ENCODE measurements around the gene ZWILCH. TPM values are rescaled to one million over a fixed set of nuclear protein-coding genes. Genes with fewer than 3 reads are reported as not detected.
A peak's percentile ranks its signal among the peaks of the same experiment; 100 is the strongest.
"Not testable (repeated sequence)": the region's sequence is repeated elsewhere in the genome, so short reads cannot be mapped to it uniquely, and the experiment has no call there.

The ZWILCH gene
- total and polyA plus RNA-seq, 7 donors: 1.5 to 4.5 (median 2.9) TPM

DNA sequence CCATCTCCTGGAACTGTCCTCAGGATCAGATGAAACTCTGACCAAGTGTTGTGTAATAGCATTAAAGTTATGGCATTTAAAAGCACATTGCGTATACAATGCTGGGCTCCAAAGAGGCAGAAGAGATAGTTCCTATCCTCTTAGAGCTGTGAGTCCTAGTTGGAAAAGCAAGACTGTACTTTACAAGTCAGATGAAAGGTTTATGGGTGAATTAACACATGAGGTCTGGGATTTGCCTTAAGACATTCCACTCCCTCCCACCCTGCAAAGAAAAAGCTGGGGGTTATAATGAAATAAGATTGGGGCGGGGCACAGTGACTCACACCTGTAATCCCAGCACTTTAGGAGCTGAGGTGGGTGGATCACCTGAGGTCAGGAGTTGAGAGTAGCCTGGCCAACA, 43.2 kb upstream of the ZWILCH start:
- TF ChIP-seq, protein P1, sequence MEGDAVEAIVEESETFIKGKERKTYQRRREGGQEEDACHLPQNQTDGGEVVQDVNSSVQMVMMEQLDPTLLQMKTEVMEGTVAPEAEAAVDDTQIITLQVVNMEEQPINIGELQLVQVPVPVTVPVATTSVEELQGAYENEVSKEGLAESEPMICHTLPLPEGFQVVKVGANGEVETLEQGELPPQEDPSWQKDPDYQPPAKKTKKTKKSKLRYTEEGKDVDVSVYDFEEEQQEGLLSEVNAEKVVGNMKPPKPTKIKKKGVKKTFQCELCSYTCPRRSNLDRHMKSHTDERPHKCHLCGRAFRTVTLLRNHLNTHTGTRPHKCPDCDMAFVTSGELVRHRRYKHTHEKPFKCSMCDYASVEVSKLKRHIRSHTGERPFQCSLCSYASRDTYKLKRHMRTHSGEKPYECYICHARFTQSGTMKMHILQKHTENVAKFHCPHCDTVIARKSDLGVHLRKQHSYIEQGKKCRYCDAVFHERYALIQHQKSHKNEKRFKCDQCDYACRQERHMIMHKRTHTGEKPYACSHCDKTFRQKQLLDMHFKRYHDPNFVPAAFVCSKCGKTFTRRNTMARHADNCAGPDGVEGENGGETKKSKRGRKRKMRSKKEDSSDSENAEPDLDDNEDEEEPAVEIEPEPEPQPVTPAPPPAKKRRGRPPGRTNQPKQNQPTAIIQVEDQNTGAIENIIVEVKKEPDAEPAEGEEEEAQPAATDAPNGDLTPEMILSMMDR (IDR thresholded peaks at IDR 0.05): no peak
- ATAC-seq: no peak
- Histone ChIP-seq H3K4me3 (no peak overlapping the region), H3K27me3 (ENCODE audit: insufficient read depth in 3 of 3, low read length in 2 of 3) (no peaks in the 10 kb centered on the region), H3K36me3 (ENCODE audit: insufficient read depth in 1 of 2, low read depth in 1 of 2) (peaks cover 0 to 3% of the 10 kb centered on the region in 2 donors), H3K9me3 (no peaks in the 10 kb centered on the region), H3K27ac (no peak overlapping the region), H3K4me1 (no peaks in the 10 kb centered on the region)
- intact Hi-C loops (cut with DNase I): no loop called here
- DNase-seq: no peak
- WGBS, 3 donors: 97 to 98% (median 97%) methylated on average over 2 of the region's 2 CpGs

GRCh38 chr15:66462627-66463026, 42.5 kb upstream of the ZWILCH start:
- Histone ChIP-seq H3K9me3 (no peaks in the 10 kb centered on the region), H3K27me3 (ENCODE audit: insufficient read depth in 3 of 3, low read length in 2 of 3) (no peaks in the 10 kb centered on the region), H3K4me1 (no peaks in the 10 kb centered on the region), H3K27ac (no peak overlapping the region), H3K4me3 (no peak overlapping the region), H3K36me3 (ENCODE audit: insufficient read depth in 1 of 2, low read depth in 1 of 2) (peaks cover 0 to 3% of the 10 kb centered on the region in 2 donors)
- no peak for ATAC-seq
- no peak for DNase-seq
- intact Hi-C loops (cut with DNase I): no loop called here
- WGBS, 3 donors: 73 to 83% (median 73%) methylated on average over 4 of the region's 4 CpGs
- TF ChIP-seq, protein P1 (IDR thresholded peaks at IDR 0.05): no peak

DNA sequence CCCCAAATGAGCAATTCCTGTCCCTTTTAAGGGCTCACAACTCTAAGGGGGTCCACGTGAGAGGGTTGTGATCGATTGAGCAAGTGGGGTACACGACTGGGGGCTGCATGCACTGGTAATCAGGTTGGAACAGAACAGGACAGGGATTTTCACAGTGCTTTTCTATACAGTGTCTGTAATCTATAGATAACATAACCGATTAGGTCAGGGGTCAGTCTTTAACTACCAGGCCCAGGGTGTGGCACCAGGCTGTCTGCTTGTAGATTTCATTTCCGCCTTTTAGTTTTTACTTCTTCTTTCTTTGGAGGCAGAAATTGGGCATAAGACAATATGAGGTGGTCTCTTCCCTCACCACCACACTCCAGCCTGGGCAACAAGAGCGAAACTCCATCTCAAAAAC, 39.8 kb upstream of the ZWILCH start:
- intact Hi-C loops (cut with DNase I); ATAC-seq; H3K4me1 ChIP-seq; H3K27me3 ChIP-seq (ENCODE audit: insufficient read depth in 3 of 3, low read length in 2 of 3); H3K9me3 ChIP-seq; DNase-seq; H3K36me3 ChIP-seq (ENCODE audit: insufficient read depth in 1 of 2, low read depth in 1 of 2); H3K4me3 ChIP-seq; H3K27ac ChIP-seq: not testable (repeated sequence)
- WGBS, 3 donors: 93 to 96% (median 96%) methylated on average over 6 of the region's 6 CpGs

GRCh38 chr15:66467162-66468040, 37.7 kb upstream of the ZWILCH start:
- H3K4me3 ChIP-seq; H3K27ac ChIP-seq; ATAC-seq; H3K4me1 ChIP-seq; H3K9me3 ChIP-seq; H3K27me3 ChIP-seq (ENCODE audit: insufficient read depth in 3 of 3, low read length in 2 of 3); DNase-seq; H3K36me3 ChIP-seq (ENCODE audit: insufficient read depth in 1 of 2, low read depth in 1 of 2); intact Hi-C loops (cut with DNase I): not testable (repeated sequence)
- 97 to 99% (median 98%) methylated on average over 11 of the region's 11 CpGs for WGBS, 3 donors

DNA sequence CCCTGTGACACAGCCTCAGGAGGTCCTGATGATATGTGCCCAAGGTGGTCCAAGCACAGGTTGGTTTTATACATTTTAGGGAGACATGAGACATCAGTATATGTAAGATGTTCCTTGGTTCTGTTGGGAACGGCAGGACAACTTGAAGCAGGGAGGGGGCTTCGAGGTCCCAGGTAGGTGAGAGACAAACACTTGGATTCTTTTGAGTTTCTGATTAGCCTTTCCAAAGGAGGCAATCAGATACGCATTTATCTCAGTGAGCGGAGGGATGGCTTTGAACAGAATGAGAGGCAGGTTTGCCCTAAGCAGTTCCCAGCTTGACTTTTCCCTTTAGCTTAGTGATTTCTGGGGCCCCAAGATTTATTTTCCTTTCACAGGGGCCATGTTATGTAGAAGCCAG, 34.3 kb upstream of the ZWILCH start:
- H3K36me3 ChIP-seq (ENCODE audit: insufficient read depth in 1 of 2, low read depth in 1 of 2); DNase-seq; H3K27me3 ChIP-seq (ENCODE audit: insufficient read depth in 3 of 3, low read length in 2 of 3); H3K27ac ChIP-seq; intact Hi-C loops (cut with DNase I); H3K9me3 ChIP-seq; ATAC-seq; H3K4me1 ChIP-seq; H3K4me3 ChIP-seq: not testable (repeated sequence)
- 81 to 88% (median 84%) methylated on average over 4 of the region's 4 CpGs for WGBS, 3 donors

DNA sequence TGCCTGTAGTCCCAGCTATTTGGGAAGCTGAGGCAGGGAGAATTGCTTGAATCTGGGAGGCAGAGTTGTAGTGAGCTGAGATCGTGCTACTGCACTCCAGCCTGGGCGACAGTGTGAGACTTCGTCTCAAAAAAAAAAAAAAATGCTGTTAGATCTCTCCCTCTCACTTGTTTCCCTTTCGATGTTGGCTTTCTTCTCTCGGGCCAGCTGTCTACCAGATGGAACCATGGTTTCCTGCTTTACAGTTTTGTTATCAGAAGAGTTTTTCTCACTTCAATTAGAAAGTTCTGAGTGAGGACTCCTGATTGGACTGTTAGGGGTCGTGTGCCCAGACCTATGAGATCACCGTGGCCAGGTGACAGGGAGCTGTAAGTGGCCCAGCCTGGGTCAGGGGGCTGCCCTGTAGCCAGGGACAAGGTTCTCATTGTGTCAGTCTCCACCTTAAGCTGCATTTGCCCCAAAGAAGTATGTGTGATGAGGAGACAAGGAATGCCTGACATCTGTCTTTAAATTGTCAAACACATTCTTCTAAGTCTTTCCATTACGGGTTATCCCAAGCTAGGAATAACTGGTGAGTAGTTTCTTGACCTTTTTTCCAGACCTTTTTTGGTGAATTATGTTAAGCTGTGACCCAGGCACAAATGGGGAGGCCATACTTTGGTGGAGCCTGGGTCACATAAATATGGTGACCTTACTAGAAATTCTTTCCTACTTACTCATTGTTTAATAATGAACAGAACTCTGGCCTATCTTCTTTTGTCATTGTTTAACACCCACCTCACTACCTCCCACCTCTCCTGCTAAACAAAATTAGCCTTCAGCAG, 32.7 kb upstream of the ZWILCH start:
- no peaks in the 10 kb centered on the region for H3K27me3 ChIP-seq (ENCODE audit: insufficient read depth in 3 of 3, low read length in 2 of 3)
- no peaks in the 10 kb centered on the region for H3K36me3 ChIP-seq (ENCODE audit: insufficient read depth in 1 of 2, low read depth in 1 of 2)
- no peak overlapping the region for H3K4me3 ChIP-seq
- TF ChIP-seq, protein P1 (IDR thresholded peaks at IDR 0.05): no peak
- intact Hi-C loops (cut with DNase I): no loop called here
- WGBS, 3 donors: 58 to 75% (median 60%) methylated on average over 8 of the region's 8 CpGs
- DNase-seq (no peak), ATAC-seq (peak in 2 of 4 donors; percentile 38 to 43)
- peaks cover 5% of the 10 kb centered on the region for H3K4me1 ChIP-seq
- H3K27ac ChIP-seq: no peak overlapping the region
- no peaks in the 10 kb centered on the region for H3K9me3 ChIP-seq

All from psoas muscle (tissue), 8 donors.